NCI-H1694 treated with DMSO at 0.1 percent for 48 hours (cell line): Measurements from ENCODE around the gene ZNF576.
"Not testable (repeated sequence)": the region's sequence is repeated elsewhere in the genome, so short reads cannot be mapped to it uniquely, and the experiment has no call there.

Source experiments
- DNase-seq: peaks from one replicate; lab custom pipeline; 2025; lab: John Stamatoyannopoulos, UW

The ZNF576 gene

DNA sequence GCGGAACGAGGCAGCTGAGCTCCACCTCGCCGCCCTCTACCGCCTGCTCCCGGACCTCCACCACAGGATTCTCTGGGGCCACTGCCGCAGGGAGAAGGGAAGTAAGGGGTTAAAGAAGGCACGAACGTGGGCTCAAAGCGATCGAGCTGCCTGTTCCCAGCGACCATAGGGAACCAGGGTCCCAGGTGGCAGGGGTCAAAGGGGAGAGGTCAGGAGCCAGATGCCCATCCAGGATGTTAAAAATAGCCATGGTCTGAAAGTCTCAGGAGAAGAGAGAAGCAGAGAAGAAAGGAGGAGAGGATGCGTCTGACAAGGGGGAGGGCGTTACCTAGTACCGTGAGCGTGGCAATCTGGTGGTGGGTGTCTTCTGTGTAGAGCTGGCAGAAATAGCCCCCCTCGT, 30.4 kb downstream of the ZNF576 start:
- DNase-seq: no peak

- DNase-seq: no peak
Observed at GRCh38 chr19:43628646-43629326, 32.4 kb downstream of the ZNF576 start.

- no peak for DNase-seq
Observed at GRCh38 chr19:43631491-43631890, 35.1 kb downstream of the ZNF576 start.

DNA sequence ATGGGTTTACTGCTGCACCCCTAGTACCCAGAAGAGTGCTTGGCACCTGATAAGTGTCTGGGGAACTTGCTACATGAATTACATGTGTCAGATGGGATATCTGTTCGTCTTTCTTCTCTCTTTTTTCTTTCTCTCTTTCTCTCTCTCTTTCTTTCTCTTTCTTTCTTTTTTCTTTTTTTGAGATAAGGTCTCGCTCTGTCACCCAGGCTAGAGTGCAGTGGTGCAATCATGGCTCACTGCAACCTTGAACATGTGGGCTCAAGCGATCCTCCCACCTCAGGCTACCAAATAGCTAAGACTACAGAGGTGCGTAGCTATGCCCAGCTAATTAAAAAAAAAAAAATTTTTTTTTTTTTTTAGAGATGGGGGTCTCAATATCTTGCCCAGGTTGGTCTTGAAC, 37.1 kb downstream of the ZNF576 start:
- DNase-seq: no peak

DNA sequence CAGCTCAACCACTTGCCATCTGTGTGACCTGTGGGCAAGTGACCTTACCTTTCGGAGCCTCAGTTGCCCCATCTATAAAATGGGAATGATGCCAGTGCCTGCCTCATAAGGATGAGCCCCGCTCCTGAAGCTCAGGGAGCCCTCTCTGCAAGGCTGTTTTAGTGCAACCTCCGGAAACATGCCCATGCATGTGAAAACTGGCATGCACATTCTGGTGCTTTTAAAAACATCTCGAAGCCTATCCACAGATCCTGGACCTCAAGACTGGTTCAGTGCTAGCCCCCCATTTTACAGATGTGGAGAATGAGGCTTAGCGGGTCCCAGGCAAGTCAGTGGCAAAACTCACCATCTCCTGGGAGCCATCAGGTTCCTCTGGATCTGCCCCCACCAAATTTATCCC, 37.7 kb downstream of the ZNF576 start:
- DNase-seq: no peak

DNA sequence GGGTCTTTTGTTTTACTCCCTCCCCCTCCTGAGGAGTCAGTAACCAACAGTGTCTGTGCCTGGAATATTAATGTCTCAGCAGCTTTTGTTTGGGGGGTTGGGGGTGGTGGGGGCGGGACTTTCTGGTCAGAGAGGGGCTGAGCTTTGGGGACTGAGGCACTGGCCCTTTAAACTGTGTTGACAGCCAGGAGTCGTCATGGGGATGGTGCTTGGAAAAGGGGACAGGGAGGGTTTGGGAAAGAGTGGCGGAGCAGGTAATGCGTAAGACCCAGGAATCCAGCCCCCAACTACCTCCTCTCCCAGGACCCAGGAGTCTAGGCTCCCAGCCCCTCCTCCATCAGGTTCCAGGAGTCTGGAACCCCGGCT, 38.1 kb downstream of the ZNF576 start:
- no peak for DNase-seq

GRCh38 chr19:43634872-43635560, 38.6 kb downstream of the ZNF576 start:
- no peak for DNase-seq

DNA sequence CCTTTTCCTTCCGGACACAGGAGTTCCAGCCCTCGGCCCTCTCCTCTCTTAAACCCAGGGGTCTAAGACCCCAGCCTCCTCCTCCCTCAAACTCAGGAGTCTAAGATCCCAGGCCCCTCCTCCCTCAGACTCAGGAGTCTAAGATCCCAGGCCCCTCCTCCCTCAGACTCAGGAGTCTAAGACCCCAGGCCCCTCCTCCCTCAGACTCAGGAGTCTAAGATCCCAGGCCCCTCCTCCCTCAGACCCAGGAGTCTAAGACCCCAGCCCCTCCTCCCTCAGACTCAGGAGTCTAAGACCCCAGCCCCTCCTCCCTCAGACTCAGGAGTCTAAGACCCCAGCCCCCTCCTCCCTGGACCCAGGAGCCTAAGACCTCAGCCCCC, 39.2 kb downstream of the ZNF576 start:
- DNase-seq: not testable (repeated sequence)

GRCh38 chr19:43636121-43636683, 39.8 kb downstream of the ZNF576 start:
- no peak for DNase-seq

- no peak for DNase-seq
Observed at GRCh38 chr19:43638214-43638994, 42.0 kb downstream of the ZNF576 start.

GRCh38 chr19:43638995-43639518, 42.7 kb downstream of the ZNF576 start:
- no peak for DNase-seq

DNA sequence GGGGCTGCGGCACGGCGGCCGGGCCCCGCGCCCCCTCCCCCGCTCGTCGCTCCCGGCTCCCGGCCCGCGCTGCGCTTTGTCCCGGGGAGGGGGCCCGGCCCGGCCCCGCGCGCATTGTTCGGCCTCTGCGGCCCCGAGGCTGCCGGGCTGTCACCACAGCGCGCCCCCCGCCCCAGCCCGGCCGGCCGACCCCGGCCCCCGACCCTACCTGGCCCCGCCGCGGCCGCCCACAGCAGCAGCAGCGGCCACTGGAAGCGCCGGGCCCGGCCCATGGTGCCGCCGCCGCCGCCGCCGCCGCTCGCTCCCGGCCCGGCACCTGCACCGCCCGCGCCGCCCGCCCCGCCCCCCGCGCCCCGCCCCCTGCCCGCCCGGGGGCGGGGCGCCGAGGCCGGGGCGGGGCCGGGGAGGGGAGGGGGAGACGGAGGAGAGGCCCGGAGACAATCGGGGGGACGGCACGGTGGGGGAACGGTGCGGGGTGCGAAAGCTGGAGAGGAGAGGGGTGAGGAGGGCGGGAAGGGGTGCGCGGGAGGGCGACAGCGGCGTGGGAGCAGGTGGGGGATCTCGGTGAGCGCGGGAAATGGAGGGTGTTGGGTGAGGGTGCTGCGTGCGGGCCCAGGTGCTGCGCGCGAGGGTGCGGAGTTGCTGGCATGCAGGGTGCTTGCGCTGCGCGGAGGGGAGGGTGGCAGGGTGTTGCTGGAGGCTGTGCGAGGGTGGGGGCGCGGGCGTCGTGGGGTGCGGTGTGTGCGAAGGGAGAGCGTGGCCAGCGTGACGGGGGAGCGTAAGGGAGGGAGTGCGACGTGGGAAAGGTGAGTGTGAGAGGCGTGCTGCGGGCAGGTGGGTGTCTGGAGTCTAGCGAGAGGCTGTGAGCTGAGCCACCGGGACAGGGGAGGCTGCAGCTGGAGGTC, 43.4 kb downstream of the ZNF576 start, which contains the start of gene CADM4:
TSS of gene CADM4 (minus strand) at position 332 of the 905 bp plus-strand sequence. CDS start at position 272, 60 bp downstream.
- peak; percentile 10 for DNase-seq

GRCh38 chr19:43640424-43640757, 44.0 kb downstream of the ZNF576 start:
- no peak for DNase-seq

- no peak for DNase-seq
Observed at GRCh38 chr19:43641333-43641732, 44.9 kb downstream of the ZNF576 start.

DNA sequence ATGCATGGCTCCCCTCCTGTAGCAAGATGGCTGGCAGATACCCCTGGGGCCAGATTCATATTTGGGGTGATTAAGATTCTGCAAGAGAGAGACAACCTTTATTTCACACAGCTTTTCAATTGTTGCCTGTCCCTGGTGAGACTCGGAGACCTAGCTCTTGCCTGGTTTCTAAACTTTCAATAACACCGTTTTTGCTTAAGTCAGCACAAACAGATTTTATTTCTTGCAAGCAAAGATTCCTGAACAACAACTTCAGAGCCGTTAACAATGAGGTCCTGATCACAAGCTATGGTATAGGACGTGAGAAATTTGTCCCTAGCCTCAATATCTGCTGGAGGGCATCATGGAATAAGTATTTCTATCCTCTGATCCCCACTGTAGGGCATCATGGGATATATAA, 46.1 kb downstream of the ZNF576 start:
- DNase-seq: no peak

- peak; percentile 8 for DNase-seq
Observed at GRCh38 chr19:43643326-43643725, 46.9 kb downstream of the ZNF576 start.

DNA sequence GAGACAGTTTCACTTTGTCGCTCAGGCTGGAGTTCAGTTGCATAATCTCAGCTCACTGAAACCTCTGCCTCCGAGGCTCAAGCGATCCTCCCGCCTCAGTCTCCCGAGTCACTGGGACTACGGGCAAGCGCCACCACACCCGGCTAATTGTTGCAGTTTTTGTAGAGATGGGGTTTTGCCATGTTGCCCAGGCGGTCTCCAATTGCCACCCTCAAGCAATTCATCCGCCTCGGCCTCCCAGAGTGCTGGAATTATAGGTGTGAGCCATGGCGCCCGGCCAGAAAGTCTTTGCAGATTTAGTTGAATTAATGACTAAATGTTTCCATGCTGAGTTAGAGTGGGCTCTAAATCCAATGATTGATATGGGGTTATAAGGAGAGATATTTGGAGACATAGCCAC, 47.8 kb downstream of the ZNF576 start:
- no peak for DNase-seq

DNA sequence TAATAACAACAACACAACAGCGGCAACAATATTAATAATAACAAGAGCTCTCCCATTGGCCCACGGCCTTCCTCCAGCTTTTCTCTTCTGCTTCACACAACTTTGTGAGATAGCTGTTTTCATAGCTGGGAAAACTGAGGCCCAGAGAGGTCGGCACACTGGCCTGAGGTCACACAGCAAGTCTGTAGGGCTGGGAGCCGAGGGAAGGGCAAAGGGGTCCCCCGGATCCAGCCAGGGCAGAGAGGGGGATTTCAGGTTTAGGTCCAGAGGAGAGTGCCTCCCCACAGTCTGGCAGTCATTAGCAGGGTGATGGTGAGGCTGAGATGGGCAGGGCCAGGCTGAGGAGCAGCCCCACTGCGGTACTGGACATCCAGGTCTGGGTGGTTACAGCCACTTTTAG, 52.2 kb downstream of the ZNF576 start:
- no peak for DNase-seq

DNA sequence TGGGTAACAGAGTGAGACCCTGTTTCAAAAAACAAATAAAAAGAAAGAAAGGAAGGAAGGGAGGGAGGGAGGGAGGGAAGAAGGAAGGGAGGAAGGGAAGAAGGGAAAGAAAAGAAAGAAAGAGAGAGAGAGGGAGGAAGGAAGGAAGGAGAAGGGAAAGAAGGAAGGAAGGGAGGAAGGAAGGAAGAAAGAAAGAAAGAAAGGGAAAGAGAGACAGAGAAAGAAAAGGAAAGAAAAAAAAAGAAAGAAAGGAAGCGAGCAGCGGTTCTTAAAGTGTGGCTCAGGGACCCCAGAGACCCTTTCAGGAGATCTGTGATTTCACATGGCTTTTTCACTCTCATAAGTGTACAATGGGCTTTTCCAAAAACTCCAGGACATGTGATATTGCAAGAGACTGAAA, 53.1 kb downstream of the ZNF576 start:
- DNase-seq: no peak

DNA sequence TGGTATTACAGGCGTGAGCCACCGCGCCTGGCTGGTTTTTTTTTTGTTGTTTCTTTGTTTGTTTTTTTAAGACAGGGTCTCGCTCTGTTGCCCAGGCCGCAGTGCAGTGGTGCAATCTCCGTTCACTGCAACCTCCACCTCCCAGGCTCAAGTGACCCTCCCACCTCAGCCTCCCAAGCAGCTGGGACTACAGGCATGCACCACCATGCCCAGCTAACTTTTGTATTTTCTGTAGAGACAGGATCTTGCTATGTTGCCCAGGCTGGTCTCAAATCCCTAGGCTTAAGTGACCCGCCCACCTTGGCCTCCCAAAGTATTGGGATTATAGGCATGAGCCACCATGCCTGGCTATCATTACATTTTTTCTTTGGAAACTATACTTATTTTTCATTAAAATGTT, 53.9 kb downstream of the ZNF576 start:
- not testable (repeated sequence) for DNase-seq
